ENCODE data around the gene NUS1. TPM values are rescaled to one million over a fixed set of nuclear protein-coding genes. Genes with fewer than 3 reads are reported as not detected.
"Not testable (repeated sequence)": the region's sequence is repeated elsewhere in the genome, so short reads cannot be mapped to it uniquely, and the experiment has no call there.

Gene NUS1
- total and polyA plus RNA-seq, 2 of the 13 experiments (the other 11 are each of a cell fraction or from before 2014, with no cell fraction given), result 18.3 to 18.6 TPM

DNA sequence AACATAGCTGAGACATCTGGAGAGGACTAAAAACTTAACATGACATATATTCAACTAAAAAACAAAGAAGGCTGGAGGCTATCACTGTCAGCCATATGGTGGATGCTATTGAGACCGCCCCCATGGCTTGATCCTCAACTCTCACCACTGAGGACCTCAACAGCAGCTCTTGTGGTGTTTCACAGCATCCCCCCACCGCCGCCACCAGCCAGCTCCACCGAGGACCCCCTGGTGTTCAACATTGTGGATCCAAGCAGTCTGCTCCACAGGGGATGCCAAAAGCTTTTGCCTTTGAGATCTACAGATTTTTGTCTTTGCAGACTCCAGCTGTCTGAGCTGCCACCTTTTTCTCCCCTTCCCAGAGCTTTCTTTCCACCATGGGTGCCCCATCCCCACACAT lies 64.6 kb downstream of the NUS1 start (continued):
- TF ChIP-seq, protein P1, sequence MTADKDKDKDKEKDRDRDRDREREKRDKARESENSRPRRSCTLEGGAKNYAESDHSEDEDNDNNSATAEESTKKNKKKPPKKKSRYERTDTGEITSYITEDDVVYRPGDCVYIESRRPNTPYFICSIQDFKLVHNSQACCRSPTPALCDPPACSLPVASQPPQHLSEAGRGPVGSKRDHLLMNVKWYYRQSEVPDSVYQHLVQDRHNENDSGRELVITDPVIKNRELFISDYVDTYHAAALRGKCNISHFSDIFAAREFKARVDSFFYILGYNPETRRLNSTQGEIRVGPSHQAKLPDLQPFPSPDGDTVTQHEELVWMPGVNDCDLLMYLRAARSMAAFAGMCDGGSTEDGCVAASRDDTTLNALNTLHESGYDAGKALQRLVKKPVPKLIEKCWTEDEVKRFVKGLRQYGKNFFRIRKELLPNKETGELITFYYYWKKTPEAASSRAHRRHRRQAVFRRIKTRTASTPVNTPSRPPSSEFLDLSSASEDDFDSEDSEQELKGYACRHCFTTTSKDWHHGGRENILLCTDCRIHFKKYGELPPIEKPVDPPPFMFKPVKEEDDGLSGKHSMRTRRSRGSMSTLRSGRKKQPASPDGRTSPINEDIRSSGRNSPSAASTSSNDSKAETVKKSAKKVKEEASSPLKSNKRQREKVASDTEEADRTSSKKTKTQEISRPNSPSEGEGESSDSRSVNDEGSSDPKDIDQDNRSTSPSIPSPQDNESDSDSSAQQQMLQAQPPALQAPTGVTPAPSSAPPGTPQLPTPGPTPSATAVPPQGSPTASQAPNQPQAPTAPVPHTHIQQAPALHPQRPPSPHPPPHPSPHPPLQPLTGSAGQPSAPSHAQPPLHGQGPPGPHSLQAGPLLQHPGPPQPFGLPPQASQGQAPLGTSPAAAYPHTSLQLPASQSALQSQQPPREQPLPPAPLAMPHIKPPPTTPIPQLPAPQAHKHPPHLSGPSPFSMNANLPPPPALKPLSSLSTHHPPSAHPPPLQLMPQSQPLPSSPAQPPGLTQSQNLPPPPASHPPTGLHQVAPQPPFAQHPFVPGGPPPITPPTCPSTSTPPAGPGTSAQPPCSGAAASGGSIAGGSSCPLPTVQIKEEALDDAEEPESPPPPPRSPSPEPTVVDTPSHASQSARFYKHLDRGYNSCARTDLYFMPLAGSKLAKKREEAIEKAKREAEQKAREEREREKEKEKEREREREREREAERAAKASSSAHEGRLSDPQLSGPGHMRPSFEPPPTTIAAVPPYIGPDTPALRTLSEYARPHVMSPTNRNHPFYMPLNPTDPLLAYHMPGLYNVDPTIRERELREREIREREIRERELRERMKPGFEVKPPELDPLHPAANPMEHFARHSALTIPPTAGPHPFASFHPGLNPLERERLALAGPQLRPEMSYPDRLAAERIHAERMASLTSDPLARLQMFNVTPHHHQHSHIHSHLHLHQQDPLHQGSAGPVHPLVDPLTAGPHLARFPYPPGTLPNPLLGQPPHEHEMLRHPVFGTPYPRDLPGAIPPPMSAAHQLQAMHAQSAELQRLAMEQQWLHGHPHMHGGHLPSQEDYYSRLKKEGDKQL (CRISPR knock-in tag; IDR thresholded peaks at IDR 0.05; ENCODE audit: low read depth), result no peak
- TF ChIP-seq KLF6 (CRISPR knock-in tag; IDR thresholded peaks at IDR 0.05), result no peak

DNA sequence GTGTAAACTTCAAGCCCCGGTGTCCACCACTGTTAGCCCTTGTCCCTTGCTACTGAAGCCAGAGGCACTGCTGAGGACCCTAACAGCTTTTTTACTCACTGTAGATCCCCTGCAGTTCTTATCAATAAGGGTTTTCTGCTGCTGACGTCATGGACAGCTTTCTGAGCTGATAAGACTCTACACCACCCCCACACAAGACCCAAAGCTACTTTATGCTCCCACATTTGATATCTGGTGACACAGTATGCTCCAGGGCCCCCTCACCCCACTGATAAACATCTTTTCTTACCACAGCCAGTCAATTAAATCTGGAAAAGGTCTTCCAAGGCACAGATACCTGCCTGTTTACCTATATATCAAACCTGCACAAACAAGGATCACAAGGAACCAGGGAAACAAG lies 65.3 kb downstream of the NUS1 start:
- FAIRE-seq (no peak), DNase-seq (ENCODE audit: low spot score) (no peak), ATAC-seq (no peak)
- H3K27ac ChIP-seq (ENCODE audit: extremely low read length, insufficient read depth, low read length), result no peak overlapping the region
- ChIA-PET POLR2A (no interaction called here), CTCF (ENCODE audit: low intra/inter-chr PET ratio, low total read pairs) (no interaction called here)
- no peaks in the 10 kb centered on the region for H3K4me1 ChIP-seq (ENCODE audit: insufficient read depth, low read length)
- no peaks in the 10 kb centered on the region for H4K20me1 ChIP-seq (ENCODE audit: insufficient read depth, low read length)
- no TSS peak for BruUV-seq (replicated peaks)
- H3K36me3 ChIP-seq (replicated peaks in 1 of 2; ENCODE audit: control insufficient read depth in 1 of 2, insufficient read depth in 2 of 2, low read length in 2 of 2), result no peaks in the 10 kb centered on the region
- no peaks in the 10 kb centered on the region for H3K79me2 ChIP-seq (ENCODE audit: insufficient read depth, low read length)
- H2AFZ ChIP-seq (ENCODE audit: low read length), result no peak overlapping the region
- no peaks in the 10 kb centered on the region for H3K9me3 ChIP-seq (ENCODE audit: low read length)
- no peak overlapping the region for H3K9ac ChIP-seq (ENCODE audit: insufficient read depth, low read depth, low read length)
- H3K4me2 ChIP-seq (ENCODE audit: low read depth, low read length), result no peak overlapping the region
- no peaks in the 10 kb centered on the region; a peak in 1 of 5 replicates for H3K27me3 ChIP-seq (ENCODE audit: control insufficient read depth in 1 of 2, insufficient read depth in 2 of 2, low read length in 2 of 2)
- TF ChIP-seq KLF6 (CRISPR knock-in tag; IDR thresholded peaks at IDR 0.05), result no peak
- peak; percentile 89 for TF ChIP-seq CREB1 (IDR thresholded peaks at IDR 0.05)
- no peak for TF ChIP-seq CREB1 (CRISPR knock-in tag; IDR thresholded peaks at IDR 0.05)
- TF ChIP-seq ZNF589 (CRISPR knock-in tag; conservative IDR thresholded peaks at IDR 0.05), result no peak
- no peak for TF ChIP-seq TCF7L2 (IDR thresholded peaks at IDR 0.05; ENCODE audit: low read depth, low read length)
- TF ChIP-seq ZNF570 (CRISPR knock-in tag; IDR thresholded peaks at IDR 0.05; ENCODE audit: borderline replicate concordance), result no peak
- TF ChIP-seq ZNF772 (CRISPR knock-in tag; IDR thresholded peaks at IDR 0.05), result no peak
- TF ChIP-seq ATF7 (IDR thresholded peaks at IDR 0.05), result peak; percentile 33; the same call in 1 of the 2 replicates
- no peak for TF ChIP-seq ATF7 (CRISPR knock-in tag; IDR thresholded peaks at IDR 0.05)
- 0% methylated on average over 2 of the region's 2 CpGs for WGBS (ENCODE audit: low lambda C conversion rate)
- in situ Hi-C loops (cut with HindIII; ENCODE audit: extremely low pct_ligation_motif_present, low pct_unique_long_range_greater_than_20kb), result no loop called here
- intact Hi-C loops (cut with micrococcal nuclease; ENCODE audit: unreplicated experiment), result no loop called here
- no peak overlapping the region for H3K4me3 ChIP-seq (replicated peaks in 1 of 3; ENCODE audit: insufficient read depth in 1 of 3, low read depth in 2 of 3, low read length in 3 of 3)

DNA sequence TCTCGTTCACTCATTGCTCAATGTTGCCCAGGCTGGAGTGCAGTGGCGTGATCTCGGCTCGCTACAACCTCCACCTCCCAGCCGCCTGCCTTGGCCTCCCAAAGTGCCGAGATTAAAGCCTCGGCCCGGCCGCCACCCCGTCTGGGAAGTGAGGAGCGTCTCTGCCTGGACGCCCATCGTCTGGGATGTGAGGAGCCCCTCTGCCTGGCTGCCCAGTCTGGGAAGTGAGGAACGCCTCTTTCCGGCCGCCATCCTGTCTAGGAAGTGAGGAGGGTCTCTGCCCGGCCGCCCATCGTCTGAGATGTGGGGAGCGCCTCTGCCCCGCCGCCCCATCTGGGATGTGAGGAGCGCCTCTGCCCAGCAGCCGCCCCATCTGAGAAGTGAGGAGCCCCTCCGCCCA lies 75.4 kb downstream of the NUS1 start:
- DNase-seq (ENCODE audit: low spot score); H3K27me3 ChIP-seq (ENCODE audit: control insufficient read depth in 1 of 2, insufficient read depth in 2 of 2, low read length in 2 of 2); H3K4me2 ChIP-seq (ENCODE audit: low read depth, low read length); H3K4me1 ChIP-seq (ENCODE audit: insufficient read depth, low read length); H3K4me3 ChIP-seq (replicated peaks in 1 of 3; ENCODE audit: insufficient read depth in 1 of 3, low read depth in 2 of 3, low read length in 3 of 3); intact Hi-C loops (cut with micrococcal nuclease; ENCODE audit: unreplicated experiment); H3K27ac ChIP-seq (ENCODE audit: extremely low read length, insufficient read depth, low read length); FAIRE-seq; H4K20me1 ChIP-seq (ENCODE audit: insufficient read depth, low read length); ATAC-seq; BruUV-seq (replicated peaks); in situ Hi-C loops (cut with HindIII; ENCODE audit: extremely low pct_ligation_motif_present, low pct_unique_long_range_greater_than_20kb); H3K9me3 ChIP-seq (ENCODE audit: low read length); H3K36me3 ChIP-seq (replicated peaks in 1 of 2; ENCODE audit: control insufficient read depth in 1 of 2, insufficient read depth in 2 of 2, low read length in 2 of 2); POLR2A ChIA-PET; CTCF ChIA-PET (ENCODE audit: low intra/inter-chr PET ratio, low total read pairs); H3K79me2 ChIP-seq (ENCODE audit: insufficient read depth, low read length); H2AFZ ChIP-seq (ENCODE audit: low read length); H3K9ac ChIP-seq (ENCODE audit: insufficient read depth, low read depth, low read length): not testable (repeated sequence)
- 68% methylated on average over 19 of the region's 25 CpGs for WGBS (ENCODE audit: low lambda C conversion rate)

Data from HepG2 (cell line).